ENCODE data around the gene METTL26. TPM values are rescaled to one million over a fixed set of nuclear protein-coding genes. Genes with fewer than 3 reads are reported as not detected.
A peak's percentile ranks its signal among the peaks of the same experiment; 100 is the strongest.

The METTL26 gene
- total RNA-seq, 1 experiment from 2014 or later, result 115 TPM

DNA sequence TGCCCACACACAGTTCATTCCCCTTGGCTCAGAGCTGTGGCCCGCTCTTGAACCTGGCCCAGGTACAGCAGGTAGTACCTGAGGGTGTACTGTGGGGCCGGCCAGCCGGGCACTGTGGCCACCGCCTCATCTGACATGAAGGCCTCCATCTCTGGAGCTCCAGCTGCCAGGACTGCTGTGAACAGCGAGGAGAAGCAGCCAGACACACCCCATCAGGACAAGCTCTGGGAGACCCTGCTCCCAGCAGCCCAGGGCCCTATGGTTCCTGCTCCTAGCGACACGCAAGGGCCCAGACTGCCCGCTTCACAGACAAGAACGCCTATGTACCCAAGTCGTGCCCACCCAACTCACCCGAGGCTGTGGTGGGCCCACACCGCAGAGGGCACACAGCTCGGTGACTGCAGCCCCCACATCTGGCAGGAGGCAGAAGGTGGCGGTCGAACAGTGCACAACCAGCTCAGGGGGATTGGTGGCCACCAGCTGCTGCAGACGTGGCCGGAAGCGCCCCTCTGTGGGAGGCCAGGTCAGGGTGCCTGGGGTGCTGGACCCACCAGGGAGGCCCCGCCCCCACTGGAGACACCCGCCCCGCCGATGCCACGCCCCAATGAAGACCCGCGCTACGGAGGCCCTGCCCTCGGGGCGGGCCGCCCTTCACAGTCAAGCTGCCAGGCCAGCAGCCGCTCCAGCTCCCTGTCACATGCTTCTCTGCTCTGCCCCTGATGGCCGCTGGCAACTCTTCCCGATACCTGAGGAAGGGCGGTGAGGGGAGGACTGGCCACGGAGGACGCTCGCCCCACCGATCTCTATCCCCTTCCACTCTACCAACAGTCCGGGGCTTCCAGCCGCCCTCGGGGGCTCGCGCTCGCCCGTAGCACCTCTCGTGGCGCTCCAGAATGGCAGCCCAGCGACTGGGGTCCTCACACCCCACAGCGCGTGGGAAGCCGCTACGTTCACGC, 43.0 kb upstream of the METTL26 start:
- Mint-ChIP-seq H3K4me1 (peaks cover 31% of the 10 kb centered on the region), H3K36me3 (peaks cover 20% of the 10 kb centered on the region), H3K4me3 (peak overlapping the region; percentile 67), H3K9me3 (no peaks in the 10 kb centered on the region), H3K27me3 (ENCODE audit: low read depth) (no peaks in the 10 kb centered on the region), H3K27ac (peak overlapping the region; percentile 85)
- ChIA-PET POLR2A (interaction anchor here (0.6 to 1.9 kb wide), 3 partner anchors 11 to 91 kb away, joined by 3 to 5 read pairs (median 4); partner anchors contain the start of gene WDR24), CTCF (interaction anchor here (0.6 to 3.1 kb wide), 14 partner anchors 10 to 220 kb away, joined by 3 to 21 read pairs (median 5); partner anchors contain the start of genes METRN, RHOT2 and WDR24)
- DNase-seq (ENCODE audit: low spot score) (peak; percentile 70), ATAC-seq (peak; percentile 9)
- TF ChIP-seq SP1 (CRISPR knock-in tag; conservative IDR thresholded peaks at IDR 0.05), result peak; percentile 54
- TF ChIP-seq, protein P1, sequence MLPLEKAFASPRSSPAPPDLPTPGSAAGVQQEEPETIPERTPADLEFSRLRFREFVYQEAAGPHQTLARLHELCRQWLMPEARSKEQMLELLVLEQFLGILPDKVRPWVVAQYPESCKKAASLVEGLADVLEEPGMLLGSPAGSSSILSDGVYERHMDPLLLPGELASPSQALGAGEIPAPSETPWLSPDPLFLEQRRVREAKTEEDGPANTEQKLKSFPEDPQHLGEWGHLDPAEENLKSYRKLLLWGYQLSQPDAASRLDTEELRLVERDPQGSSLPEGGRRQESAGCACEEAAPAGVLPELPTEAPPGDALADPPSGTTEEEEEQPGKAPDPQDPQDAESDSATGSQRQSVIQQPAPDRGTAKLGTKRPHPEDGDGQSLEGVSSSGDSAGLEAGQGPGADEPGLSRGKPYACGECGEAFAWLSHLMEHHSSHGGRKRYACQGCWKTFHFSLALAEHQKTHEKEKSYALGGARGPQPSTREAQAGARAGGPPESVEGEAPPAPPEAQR (CRISPR knock-in tag; IDR thresholded peaks at IDR 0.05), result no peak
- no peak for TF ChIP-seq FOXP1 (CRISPR knock-in tag; IDR thresholded peaks at IDR 0.05; ENCODE audit: borderline replicate concordance)
- no peak for TF ChIP-seq CBFB (CRISPR knock-in tag; IDR thresholded peaks at IDR 0.05; ENCODE audit: low read depth)
- peak; percentile 22; the same call in 1 of the 2 replicates for TF ChIP-seq ZNF423 (CRISPR knock-in tag; IDR thresholded peaks at IDR 0.05)
- TF ChIP-seq, protein P2, sequence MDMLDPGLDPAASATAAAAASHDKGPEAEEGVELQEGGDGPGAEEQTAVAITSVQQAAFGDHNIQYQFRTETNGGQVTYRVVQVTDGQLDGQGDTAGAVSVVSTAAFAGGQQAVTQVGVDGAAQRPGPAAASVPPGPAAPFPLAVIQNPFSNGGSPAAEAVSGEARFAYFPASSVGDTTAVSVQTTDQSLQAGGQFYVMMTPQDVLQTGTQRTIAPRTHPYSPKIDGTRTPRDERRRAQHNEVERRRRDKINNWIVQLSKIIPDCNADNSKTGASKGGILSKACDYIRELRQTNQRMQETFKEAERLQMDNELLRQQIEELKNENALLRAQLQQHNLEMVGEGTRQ (CRISPR knock-in tag; IDR thresholded peaks at IDR 0.05), result peak; percentile 49; the same call in 1 of the 2 replicates

DNA sequence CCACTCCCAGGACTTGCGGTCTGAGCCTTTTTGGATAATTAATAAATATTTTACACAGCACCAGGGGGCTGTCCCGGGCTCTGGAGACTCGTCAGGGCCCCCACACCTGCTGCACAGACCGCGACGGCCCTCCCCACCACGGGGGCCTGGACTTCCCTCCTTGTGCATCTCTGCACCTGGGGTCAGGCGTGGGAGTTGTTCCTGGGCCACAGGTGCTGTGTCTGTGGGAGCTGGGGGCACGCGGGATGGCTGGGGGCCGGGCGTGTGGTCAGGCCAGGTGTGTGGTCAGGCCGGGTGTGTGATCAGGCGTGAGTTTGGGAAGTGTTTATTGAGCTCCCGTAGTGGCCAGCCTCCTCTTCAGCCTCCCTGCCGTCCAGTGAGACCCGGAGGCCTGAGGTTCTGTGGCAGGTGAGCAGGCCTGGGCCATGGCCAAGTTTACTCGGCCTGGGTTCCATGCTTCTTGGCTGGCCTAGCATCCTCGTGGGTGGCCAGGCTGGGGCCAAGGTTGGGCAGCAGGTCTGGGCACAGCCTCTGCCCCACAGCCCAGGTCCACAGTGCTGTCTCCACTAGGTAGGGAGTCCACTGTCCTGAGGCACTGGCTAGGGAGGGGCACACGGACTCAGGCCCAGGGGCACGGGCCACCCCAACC, 42.2 kb upstream of the METTL26 start:
- no peak overlapping the region for H3K27ac Mint-ChIP-seq
- ChIA-PET POLR2A (interaction anchor here (1.2 kb wide), 1 partner anchor 12 kb away, joined by 4 read pairs; the partner anchor contains the start of gene WDR24), CTCF (interaction anchor here (0.8 to 3.1 kb wide), 11 partner anchors 10 to 99 kb away, joined by 3 to 21 read pairs (median 4); partner anchors contain the start of genes RHOT2 and WDR24)
- no peaks in the 10 kb centered on the region for H3K27me3 Mint-ChIP-seq (ENCODE audit: low read depth)
- peaks cover 20% of the 10 kb centered on the region for H3K36me3 Mint-ChIP-seq
- TF ChIP-seq HMGA2 (CRISPR knock-in tag; IDR thresholded peaks at IDR 0.05), result no peak
- TF ChIP-seq ZNF416 (CRISPR knock-in tag; IDR thresholded peaks at IDR 0.05), result no peak
- no peak for TF ChIP-seq IRF2 (CRISPR knock-in tag; IDR thresholded peaks at IDR 0.05; ENCODE audit: borderline replicate concordance, low read depth)
- no peak for TF ChIP-seq NFYB (CRISPR knock-in tag; conservative IDR thresholded peaks at IDR 0.05; ENCODE audit: low read depth)
- no peak for TF ChIP-seq GABPB1 (CRISPR knock-in tag; IDR thresholded peaks at IDR 0.05)
- TF ChIP-seq ZNF423 (CRISPR knock-in tag; IDR thresholded peaks at IDR 0.05), result no peak
- no peak for TF ChIP-seq TP53 (CRISPR knock-in tag; IDR thresholded peaks at IDR 0.05)
- TF ChIP-seq, protein P3, sequence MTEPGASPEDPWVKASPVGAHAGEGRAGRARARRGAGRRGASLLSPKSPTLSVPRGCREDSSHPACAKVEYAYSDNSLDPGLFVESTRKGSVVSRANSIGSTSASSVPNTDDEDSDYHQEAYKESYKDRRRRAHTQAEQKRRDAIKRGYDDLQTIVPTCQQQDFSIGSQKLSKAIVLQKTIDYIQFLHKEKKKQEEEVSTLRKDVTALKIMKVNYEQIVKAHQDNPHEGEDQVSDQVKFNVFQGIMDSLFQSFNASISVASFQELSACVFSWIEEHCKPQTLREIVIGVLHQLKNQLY (CRISPR knock-in tag; IDR thresholded peaks at IDR 0.05), result no peak
- TF ChIP-seq, protein P4, sequence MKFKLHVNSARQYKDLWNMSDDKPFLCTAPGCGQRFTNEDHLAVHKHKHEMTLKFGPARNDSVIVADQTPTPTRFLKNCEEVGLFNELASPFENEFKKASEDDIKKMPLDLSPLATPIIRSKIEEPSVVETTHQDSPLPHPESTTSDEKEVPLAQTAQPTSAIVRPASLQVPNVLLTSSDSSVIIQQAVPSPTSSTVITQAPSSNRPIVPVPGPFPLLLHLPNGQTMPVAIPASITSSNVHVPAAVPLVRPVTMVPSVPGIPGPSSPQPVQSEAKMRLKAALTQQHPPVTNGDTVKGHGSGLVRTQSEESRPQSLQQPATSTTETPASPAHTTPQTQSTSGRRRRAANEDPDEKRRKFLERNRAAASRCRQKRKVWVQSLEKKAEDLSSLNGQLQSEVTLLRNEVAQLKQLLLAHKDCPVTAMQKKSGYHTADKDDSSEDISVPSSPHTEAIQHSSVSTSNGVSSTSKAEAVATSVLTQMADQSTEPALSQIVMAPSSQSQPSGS (CRISPR knock-in tag; IDR thresholded peaks at IDR 0.05; ENCODE audit: borderline replicate concordance, low read depth), result no peak
- ATAC-seq, result no peak
- H3K4me3 Mint-ChIP-seq, result no peak overlapping the region
- H3K4me1 Mint-ChIP-seq, result peaks cover 31% of the 10 kb centered on the region
- no peak for DNase-seq (ENCODE audit: low spot score)
- no peaks in the 10 kb centered on the region for H3K9me3 Mint-ChIP-seq

All from WTC11 (cell line).